BE2C (cell line): ENCODE data around the gene TSC1.

Experiments used
- DNase-seq: peaks from one replicate; pipeline ENCODE4 v3.0.0-alpha.2; 2020
- H3K27me3 ChIP-seq: fragments of 250-450 bp; sonication (Bioruptor Pico); 2 replicates; pipeline ENCODE4 v1.5.1; 2020; ENCODE audit warnings: mild to moderate bottlenecking
- H3K36me3 ChIP-seq: fragments of 250-450 bp; sonication (Bioruptor Pico); 2 replicates; pipeline ENCODE4 v1.5.1; 2020; ENCODE audit warnings: mild to moderate bottlenecking
- H3K4me1 ChIP-seq: fragments of 250-450 bp; sonication (Bioruptor Pico); 2 replicates; pipeline ENCODE4 v1.5.1; 2020
- H3K4me3 ChIP-seq: 2 replicates; pipeline ENCODE4 v1.5.1; 2011; ENCODE audit warnings: low read depth, low read length
- H3K9me3 ChIP-seq: fragments of 250-450 bp; sonication (Bioruptor Pico); 2 replicates; pipeline ENCODE4 v1.5.1; 2020
- CTCF ChIP-seq: IDR thresholded peaks from 2 replicates; pipeline ENCODE4 v1.5.1; 2012; ENCODE audit warnings: mild to moderate bottlenecking, low read depth, low read length

Gene TSC1

GRCh38 chr9:132888151-132888550, 56.3 kb downstream of the TSC1 start:
- H3K27me3 ChIP-seq, result no peaks in the 10 kb centered on the region
- no peak overlapping the region for H3K4me3 ChIP-seq
- no peak for TF ChIP-seq CTCF
- no peaks in the 10 kb centered on the region for H3K4me1 ChIP-seq
- H3K36me3 ChIP-seq, result no peaks in the 10 kb centered on the region
- DNase-seq, result no peak
- no peaks in the 10 kb centered on the region for H3K9me3 ChIP-seq

- H3K4me1 ChIP-seq, result no peaks in the 10 kb centered on the region
- DNase-seq, result no peak
Observed at GRCh38 chr9:132887181-132888120, 57.0 kb downstream of the TSC1 start.

GRCh38 chr9:132886334-132886725, 58.1 kb downstream of the TSC1 start:
- Histone ChIP-seq H3K4me1 (no peaks in the 10 kb centered on the region), H3K4me3 (no peak overlapping the region), H3K36me3 (no peaks in the 10 kb centered on the region), H3K27me3 (no peaks in the 10 kb centered on the region), H3K9me3 (no peaks in the 10 kb centered on the region)
- TF ChIP-seq CTCF, result no peak
- DNase-seq, result no peak

More at GRCh38 chr9:132887181-132888120, 57.0 kb downstream of the TSC1 start:
- H3K27me3 ChIP-seq, result no peaks in the 10 kb centered on the region
- no peaks in the 10 kb centered on the region for H3K36me3 ChIP-seq
- no peak for TF ChIP-seq CTCF
- no peaks in the 10 kb centered on the region for H3K9me3 ChIP-seq
- H3K4me3 ChIP-seq, result no peak overlapping the region

- no peaks in the 10 kb centered on the region for H3K9me3 ChIP-seq
- no peak for DNase-seq
Observed at GRCh38 chr9:132885720-132886333, 58.6 kb downstream of the TSC1 start.

GRCh38 chr9:132883349-132884294, 60.8 kb downstream of the TSC1 start:
- DNase-seq, result no peak
- no peak overlapping the region for H3K4me3 ChIP-seq
- TF ChIP-seq CTCF, result no peak
- no peaks in the 10 kb centered on the region for H3K36me3 ChIP-seq
- H3K9me3 ChIP-seq, result no peaks in the 10 kb centered on the region
- no peaks in the 10 kb centered on the region for H3K4me1 ChIP-seq
- no peaks in the 10 kb centered on the region for H3K27me3 ChIP-seq

More at GRCh38 chr9:132885720-132886333, 58.6 kb downstream of the TSC1 start:
- no peak for TF ChIP-seq CTCF
- Histone ChIP-seq H3K4me3 (no peak overlapping the region), H3K27me3 (no peaks in the 10 kb centered on the region), H3K4me1 (no peaks in the 10 kb centered on the region), H3K36me3 (no peaks in the 10 kb centered on the region)
